NCI-H1436 treated with DMSO at 0.1 percent for 48 hours (cell line): ENCODE measurements around the gene TBCD.

ENCODE experiments used
- DNase-seq: peaks from one replicate; lab custom pipeline; 2025; lab: John Stamatoyannopoulos, UW

Gene TBCD

DNA sequence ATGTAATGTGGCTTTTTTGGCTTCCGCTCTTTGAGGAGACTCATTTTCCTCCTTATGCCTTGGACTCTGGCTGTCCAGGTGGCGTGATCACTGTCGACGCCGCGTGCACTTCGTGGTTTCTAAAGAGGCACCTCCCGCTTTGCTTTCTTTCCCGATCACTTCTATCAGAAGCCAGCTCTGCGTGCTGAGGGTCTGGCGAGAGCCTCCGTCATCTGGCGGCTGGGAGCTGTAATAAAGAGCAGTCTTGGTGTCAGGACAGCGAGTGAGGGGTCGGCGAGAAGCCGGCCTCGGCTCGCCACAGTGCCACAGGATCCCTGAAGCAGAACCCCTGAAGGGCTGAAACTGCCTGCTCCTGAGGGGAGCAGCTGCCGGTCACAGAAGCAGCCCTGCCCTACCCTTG, 80.5 kb downstream of the TBCD start:
- DNase-seq, result no peak

DNA sequence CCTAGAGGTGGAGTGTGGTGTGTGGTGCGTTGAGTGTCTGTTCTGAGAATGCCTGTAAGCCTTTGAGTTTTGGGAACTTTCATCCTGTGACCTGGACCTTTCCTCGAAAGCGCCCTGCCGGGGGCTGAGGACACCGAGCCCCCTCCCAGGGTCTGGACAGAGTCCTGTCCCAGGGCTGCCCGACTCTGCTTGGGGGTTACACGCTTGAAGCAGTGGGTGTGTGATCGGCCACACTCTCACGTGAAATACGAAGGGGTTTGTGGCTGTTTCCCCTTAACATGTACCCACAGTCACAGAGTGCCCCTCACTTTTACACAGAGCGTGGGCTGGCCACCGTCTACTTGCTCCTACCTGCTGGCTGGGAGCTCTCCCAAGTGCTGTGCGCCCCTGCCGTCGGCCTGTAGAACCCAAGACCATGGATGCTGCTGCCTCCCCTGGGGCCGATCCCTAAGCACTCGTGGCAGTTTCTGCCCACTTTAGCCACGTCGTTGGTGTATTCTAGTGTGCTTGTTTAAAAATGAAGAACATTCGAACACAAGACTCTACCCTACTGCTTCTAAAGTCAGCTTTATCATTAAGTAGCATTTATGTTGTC, 81.1 kb downstream of the TBCD start:
- no peak for DNase-seq

DNA sequence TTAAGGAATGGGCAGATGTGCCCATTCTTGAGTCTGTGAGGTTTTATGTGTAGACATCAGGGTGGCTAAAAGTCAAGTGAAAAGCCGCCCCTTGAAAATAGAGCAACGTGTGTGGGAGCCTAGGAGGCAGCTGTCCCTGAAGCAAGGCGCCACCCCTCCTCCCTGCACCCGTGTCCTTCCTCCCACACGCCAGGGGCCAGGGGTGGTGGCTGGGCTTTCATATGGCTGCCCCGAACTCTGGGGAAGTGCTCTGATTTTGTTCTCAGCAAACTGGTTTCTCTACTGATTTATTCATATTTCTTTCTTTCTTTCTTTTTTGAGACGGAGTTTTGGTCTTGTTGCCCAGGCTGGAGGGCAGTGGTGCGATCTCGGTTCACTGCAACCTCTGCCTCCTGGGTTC, 83.3 kb downstream of the TBCD start:
- DNase-seq, result no peak

DNA sequence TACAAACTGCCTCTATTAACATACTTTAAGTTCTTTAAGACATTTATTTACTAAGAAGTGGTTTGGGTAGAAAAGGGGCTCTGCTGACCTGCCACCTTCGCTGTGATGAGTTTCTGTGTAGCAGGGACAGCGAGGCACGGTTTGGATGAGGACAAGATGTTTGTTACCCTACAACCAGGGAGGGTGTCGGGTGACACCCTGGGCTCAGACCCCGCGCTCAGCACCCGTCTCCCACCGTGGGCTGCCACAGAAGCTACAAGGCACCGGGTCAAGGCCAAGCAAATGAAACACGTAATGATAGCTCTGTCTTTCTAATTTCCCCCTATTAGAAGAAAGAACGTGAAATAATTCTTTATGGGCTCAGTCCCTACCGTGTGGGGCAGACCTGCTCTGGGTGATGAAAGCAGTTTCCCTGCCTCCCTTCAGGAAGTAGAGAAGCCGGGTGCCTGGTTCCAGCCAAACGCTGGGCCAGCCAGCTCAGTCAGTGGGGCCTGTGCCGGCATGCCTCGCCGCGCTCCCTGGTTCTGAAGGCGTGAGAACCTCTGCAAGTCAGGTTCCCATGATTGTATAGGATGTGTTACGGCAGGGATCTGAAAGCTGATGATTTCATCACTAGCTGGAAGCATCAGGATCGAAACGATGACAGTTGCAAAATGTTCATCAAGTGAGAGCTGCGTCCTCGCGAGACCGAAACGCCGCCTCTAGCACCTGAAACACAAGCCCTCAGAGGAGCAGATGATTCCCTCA, 84.1 kb downstream of the TBCD start:
- DNase-seq, result no peak

DNA sequence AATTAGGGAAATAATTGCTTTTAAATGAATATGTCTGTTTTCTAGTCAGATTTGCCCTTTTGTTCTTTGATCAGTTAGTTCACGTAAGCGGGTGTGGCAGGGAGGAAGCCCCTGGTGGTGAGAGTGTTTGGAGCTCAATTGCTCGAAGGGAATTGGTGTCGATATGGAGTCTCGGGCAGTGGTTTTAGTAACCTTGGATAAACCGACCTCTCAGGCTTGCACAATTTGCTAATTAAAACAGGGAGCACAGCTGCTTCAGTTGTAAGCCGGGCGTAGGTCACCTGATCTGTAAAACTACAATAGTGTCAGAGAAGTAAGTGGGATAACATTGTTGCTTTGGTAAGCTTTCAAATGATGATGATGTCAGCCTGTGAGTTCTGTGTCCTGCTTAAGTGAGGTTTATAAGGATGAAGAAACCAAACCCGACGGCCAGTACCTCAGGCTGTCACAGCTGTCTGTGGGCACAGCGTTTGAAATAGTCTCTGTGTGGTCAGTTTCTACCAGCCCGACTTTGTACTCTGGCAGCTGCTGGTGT, 85.0 kb downstream of the TBCD start:
- DNase-seq, result no peak

DNA sequence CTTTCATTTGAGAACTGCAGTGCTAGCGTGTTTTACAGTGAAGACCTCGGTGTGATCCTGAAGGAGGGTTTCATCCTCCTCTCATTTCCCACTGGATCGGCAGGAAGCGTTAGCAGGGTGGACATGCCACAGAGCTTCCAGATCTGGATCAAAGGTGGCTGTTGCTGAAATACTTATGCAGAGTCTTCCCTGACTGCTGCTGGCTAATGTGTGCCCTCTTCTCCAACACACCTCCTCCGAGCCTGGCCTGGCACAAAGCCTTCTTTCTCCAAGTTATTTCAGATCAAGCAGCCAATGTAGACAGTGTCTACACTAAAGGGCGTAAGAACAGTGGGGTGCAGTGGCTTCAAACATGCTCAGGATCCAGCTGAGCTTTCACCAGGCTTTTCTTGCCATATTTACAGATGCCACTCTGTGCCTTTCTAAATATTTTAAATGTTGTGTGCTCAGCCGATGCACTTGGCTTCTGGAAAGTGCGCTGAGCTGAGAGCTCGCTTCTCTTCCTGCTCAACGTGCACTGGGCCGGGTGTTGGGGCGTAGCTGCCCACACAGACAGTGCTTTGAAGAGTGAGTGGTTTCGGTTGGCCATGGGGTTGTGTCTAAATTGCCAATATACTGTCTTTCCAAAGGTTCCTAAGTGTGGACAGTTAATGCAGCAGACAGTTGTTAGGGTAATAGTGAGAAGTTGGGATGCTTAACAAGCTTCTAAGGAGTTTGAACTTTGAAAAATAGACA, 85.9 kb downstream of the TBCD start:
- no peak for DNase-seq

DNA sequence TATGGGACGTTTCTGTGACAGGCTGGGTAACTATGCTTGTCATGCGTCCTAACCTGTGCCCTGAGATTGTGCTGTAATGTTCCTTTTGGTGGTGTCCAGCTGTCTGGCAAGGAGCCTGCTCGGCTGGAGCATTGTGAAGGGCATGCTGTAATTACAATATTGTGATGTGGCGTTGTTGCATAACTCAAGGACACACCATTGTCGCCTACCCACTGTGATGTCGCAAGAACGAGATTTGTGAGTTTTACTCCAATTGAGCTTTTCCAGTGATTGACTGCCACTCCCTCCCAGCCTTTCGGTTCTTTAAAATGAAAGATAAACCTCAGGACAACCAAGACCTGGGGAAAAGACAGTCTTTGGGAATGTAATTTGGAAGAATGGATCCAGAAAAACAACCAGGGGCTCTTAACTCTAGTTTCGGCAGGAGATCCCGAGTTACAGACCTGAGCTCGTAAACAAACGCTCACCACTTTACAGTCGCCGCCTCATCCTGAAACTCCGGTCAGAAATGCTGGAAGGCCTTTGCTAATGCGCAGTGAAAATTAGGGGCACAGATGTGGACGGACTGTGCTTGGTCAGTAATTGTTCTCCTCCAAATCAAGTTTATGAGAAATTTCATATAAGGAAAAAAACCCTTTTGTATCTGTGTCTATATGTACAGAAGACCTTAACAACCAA, 86.7 kb downstream of the TBCD start:
- no peak for DNase-seq

DNA sequence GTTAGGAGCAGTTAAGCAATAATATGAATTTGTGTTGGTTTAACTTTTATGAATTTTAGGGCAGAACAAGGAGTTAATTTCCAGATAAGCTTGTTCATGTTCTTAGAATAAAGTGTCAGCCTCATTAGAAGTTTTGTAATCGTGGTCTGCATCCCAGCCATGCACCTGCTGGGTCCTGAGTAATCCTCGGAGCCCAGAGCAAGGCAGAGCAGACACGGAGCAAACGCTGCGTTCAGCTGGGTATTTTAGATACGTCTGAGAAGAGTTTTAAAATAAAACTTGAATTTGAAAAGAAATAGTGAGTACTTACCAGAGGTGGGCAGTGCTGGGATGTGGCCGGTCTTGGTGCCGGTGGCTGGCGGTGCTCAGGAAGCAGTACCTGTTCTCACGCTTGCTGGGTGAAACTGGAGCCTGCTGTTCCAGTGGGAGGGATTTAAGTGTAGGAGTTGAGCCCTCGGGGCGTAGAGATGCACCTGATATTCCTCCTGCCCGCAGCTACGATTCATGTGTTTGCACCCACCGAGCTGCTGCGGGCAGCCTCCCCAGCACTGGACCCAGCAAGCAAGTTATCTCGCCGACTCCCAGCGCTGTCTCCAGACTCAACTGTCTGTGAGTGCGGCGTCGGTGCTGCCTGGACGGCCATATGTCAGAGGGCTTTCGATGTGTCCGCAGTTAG, 87.9 kb downstream of the TBCD start, which contains the start of gene ZNF750:
Gene ZNF750 (minus strand): TSS at position 406 of the 676 bp plus-strand sequence. CDS start 7,568 bp downstream, outside the sequence.
- no peak for DNase-seq

DNA sequence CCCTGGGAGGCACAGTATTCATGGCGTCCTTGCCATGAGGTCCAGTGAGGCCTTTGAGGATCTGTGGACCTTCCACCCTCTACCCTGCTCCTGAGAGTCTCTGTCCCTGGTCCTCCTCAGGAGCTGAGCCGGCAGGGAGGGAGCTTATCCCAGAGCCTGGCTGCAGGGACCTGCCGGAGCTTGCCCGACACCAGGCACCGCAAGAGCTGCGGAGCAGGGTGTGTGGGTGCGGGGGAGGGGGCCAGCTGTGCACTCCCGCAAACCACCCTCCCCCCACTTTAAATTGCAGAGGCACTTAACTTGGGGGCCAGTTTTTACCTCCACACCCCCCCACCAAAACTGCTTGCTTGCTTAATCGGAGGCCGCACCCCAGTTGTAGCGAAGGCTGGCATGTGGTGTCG, 88.6 kb downstream of the TBCD start:
- DNase-seq, result no peak

DNA sequence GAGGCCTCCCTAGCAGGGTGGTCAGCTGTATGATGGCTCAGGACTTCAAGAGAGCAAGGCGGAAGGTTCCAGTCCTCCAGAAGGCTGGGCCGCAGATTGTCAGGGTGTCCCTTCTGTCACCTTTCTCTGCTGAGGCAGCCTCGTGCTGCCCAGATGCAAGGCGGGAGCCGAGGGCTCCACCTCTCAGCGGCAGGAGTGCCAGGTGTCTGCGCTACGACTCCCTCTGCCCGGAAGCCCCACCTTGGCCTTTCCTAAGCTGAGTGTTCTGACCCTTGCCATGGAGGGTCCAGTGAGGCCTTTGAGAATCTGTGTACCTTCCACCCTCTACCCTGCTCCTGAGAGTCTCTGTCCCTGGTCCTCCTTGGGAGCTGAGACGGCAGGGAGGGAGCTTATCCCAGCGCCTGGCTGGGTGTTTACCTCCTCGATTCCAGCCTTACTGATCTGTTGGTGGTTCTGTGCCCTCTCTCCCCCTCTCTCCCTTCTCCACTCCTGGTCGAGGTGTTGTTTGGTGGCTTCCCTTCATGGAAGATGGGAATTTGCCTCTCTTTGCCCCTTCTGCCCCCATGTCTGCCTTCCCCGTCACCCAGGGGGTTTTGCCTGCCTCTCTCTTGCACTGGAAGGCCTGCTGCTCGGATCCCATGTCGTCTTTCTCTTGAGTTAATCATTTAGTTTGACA, 90.2 kb downstream of the TBCD start:
- DNase-seq, result no peak

DNA sequence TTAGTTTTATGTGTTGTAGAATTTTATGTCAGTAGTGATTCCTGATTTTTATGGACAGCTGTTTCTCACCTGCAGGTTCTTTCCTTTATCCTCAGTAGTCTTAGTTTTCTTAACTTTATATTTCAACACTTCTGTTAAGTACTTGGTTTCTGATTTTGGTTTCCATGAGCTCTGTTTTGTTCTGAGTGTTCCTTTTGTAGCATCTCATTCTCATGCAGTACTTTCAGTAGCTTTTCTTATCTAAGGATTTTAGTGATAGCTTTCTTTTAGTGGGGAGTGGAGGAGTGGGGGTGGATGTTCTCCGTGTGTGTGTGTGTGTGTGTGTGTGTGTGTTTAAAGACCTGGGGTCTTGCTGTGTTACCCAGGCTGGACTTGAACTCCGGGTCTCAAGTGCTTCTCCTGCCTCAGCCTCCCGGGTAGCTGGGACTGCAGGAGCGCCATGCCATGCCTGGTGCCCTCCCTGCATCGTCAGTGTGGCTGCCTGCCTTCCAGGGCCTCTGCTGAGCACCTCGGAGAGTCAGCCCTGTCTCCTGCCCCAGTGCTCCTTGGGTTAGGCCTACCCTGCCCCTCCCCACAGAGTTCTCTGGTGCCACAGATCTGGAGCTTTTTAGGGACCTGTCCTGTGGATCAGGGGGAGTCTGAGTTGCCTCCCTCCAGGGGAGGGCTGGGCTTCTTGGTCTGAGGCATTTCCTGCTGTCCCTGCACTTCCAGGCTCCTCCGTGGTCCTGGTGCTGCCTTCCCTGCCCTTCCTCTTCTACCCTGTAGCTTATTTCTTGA, 92.2 kb downstream of the TBCD start:
- DNase-seq, result no peak

DNA sequence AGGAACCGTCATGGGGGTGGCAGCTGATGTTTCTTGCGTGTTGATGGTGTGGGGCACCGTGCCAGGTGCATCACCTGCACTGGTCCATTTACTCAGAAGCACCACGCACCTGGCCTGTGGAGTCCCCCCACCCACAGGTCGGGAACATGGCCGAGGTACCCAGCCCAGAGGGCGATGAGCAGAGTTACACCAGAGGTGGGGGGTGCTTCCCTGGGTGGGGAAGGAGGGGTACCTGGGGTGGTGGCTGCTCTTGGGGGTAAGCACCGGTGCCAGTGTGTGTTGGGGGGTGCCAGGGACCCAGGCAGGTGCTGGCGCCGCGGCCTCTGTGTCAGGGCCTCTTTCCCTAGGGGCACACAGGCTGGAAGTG, 92.9 kb downstream of the TBCD start:
- no peak for DNase-seq

DNA sequence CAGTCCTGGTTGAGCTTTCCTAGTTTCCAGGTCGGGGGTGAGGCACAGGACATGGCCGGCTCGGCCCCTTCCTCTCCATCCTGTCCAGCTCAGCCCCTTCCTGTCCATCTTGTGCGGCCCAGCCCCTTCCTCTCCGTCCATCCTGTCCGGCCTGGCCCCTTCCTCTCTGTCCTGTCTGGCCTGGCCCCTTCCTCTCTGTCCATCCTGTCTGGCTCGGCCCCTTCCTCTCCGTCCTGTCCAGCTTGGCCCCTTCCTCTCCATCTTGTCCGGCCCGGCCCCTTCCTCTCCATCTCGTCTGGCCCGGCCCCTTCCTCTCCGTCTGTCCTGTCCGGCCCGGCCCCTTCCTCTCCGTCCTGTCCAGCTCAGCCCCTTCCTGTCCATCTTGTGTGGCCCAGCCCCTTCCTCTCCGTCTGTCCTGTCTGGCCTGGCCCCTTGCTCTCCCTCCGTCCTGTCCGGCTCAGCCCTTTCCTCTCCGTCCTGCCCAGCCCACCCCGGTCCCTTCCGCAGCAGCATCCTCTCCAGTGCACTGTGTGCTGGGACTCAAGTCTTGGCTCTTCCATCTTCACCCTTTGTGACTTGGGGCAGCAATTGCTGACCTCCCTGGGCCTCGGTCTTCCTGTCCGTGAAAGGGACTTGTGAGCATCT, 93.4 kb downstream of the TBCD start:
- no peak for DNase-seq

DNA sequence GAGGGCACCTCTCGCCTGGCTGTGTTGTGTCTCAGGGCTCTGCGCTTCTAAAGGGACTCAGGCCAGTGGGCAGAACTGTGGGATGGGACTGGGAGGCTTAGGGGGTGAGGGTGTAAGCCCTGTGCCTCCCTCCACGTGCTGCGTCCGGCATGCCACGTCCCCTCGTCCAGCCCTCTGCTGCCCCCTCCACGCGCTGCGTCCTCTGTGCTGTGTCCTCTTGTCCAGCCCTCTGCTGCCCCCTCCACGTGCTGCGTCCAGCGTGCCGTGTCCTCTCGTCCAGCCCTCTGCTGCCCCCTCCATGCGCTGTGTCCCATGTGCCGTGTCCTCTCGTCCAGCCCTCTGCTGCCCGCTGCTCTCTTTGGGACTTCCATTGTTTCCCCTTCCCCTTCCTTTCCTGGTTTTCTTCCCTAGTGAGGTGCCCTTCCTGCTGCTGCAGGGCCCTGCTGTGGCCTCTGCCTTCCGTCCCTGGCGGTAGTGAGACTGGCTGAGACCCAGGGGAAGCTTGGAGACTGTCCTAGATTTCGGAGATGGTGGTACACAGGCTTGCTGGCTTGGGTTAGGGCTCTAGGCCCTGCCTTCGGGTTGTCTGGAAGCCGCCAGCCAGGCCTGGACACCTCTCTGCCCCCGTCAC, 94.3 kb downstream of the TBCD start:
- DNase-seq, result no peak

DNA sequence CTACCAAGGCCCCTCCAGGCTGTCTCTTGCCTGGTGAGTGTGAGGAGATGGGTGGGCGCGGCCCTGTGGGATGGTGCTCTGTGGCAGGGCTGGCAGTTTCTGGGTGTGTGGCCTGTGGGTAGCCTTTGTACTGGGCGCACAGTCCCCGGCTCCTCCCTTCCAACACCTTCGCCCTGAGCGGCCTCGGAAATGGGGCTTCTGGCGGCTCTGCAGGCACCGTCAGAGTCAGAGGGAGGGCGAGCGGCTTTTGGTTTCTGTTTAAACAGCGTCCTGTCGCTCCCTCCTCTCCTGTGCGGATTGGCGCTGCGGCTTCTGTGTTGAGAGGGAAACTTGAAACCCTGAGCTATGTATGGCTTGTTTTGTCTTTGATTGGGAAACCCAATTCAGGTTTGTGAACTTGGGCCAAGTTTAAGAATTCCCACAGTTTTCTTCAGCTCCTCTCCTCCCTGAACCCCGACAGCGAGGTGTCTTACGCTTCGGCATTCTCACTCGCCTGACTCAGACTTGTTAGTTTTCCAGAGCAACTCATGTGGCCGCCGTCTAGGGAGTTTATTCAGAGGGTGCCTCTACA, 96.2 kb downstream of the TBCD start:
- no peak for DNase-seq

DNA sequence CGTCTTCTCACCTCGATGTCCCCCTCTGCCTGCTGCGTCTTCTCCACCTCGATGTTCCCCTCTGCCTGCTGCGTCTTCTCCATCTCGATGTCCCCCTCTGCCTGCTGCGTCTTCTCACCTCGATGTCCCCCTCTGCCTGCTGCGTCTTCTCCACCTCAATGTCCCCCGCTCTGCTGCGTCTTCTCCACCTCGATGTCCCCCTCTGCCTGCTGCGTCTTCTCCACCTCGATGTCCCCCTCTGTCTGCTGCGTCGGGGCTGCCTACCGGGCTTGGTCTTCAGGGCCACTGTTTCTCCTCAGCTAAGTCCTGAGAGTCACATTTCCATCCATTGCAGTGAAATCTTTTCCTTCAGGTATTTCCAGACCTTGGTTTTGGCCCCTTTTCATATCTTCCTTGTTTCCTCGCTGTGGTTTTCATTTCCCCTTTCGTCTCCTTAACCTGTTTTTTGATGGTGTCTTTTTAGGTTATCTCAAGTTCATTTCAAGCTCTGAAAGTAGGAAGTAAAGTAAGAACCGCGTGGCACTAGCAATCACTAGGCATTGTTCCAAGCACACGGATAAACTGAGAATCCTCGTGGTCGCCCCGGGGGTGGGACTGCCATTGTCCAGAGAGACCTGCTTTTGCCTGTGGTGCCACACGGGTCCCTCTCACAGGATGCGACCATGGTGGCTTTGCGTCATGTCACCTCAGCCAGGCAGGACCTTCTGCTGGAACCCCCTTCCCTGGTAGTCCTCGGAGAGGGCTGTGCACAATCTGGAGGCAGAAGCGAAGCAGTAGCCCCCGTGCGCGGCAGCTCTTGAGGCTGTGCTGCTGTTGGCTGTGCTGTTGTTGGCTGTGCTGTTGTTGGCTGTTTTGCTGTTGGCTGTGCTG, 97.4 kb downstream of the TBCD start:
- DNase-seq, result no peak

DNA sequence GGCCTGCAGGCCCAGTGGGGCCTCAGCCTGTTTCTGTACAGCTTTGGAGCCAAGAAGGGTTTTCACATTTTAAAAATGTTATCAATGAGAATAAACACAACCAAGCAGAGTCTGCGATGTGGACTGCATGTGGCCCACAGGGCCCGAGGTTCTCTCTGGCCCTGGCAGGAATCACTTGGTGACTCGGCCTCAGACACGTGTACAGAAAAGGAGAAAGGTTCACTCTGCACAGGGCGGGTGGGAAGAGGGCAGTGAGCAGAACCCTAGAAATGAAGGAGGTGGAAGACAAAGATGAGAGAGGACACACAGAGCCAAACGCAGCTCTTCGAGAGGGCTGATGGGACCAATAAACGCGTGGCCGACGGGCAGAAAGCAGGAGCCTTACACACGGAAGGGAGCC, 99.5 kb downstream of the TBCD start:
- DNase-seq, result no peak

DNA sequence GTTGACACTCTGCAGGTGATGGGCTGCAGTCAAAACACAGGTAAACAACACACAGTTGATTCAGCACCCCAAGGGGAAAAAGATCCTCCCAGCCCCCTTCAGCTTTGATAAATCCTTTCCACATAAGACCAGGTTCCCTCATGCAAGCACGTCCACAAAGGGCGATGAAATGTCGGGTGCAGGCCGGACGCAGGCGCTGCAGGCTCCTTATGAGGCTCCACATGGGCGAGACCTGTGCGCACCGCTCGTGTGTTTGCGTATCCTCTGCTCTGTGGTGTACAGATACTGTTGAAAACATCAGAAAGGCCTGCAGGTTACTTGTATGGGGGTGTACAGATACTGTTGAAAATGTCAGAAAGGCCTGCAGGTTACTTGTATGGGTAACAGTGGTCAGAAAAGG, 102.4 kb downstream of the TBCD start:
- DNase-seq, result no peak
